C4-2B (cell line): ENCODE data around the gene NOP53.

Experiments
- ZFX ChIP-seq: fragments of 450-650 bp; IDR thresholded peaks from 2 replicates; pipeline ENCODE4 v1.6.1; 2017
- TF ChIP-seq, protein P1 (sequence below): fragments of 450-650 bp; conservative IDR thresholded peaks from 2 replicates; pipeline ENCODE4 v1.5.1; 2017; ENCODE audit warnings: mild to moderate bottlenecking

DNA sequence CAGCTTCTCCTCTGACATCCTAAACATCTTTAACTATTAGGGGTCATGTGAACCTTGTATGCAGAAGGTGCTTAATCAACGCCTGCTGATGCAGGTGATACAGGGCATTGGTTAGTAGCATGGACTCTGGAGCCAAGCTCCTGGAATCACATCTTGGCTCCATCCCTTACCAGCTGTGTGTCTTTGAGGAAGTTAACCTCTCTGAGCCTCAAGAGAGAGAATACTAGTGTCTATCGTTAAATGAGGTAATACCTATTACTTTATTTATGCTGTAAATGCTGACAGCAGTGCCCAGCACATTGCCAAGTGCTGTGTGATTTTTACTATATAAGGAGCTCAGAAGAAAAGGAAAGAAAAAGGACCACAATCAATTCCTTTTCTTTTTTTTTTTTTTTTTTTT, 22.0 kb downstream of the NOP53 start:
- TF ChIP-seq, protein P1, sequence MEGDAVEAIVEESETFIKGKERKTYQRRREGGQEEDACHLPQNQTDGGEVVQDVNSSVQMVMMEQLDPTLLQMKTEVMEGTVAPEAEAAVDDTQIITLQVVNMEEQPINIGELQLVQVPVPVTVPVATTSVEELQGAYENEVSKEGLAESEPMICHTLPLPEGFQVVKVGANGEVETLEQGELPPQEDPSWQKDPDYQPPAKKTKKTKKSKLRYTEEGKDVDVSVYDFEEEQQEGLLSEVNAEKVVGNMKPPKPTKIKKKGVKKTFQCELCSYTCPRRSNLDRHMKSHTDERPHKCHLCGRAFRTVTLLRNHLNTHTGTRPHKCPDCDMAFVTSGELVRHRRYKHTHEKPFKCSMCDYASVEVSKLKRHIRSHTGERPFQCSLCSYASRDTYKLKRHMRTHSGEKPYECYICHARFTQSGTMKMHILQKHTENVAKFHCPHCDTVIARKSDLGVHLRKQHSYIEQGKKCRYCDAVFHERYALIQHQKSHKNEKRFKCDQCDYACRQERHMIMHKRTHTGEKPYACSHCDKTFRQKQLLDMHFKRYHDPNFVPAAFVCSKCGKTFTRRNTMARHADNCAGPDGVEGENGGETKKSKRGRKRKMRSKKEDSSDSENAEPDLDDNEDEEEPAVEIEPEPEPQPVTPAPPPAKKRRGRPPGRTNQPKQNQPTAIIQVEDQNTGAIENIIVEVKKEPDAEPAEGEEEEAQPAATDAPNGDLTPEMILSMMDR, result no peak
- no peak for TF ChIP-seq ZFX
